Neural cell (in vitro differentiated cells): ENCODE results near the gene NFAT5. TPM values are rescaled to one million over a fixed set of nuclear protein-coding genes. Genes with fewer than 3 reads are reported as not detected.

ENCODE experiments used
- H2AFZ ChIP-seq: fragments of 200-600, 300-800 bp; sonication (generic), shearing (Covaris generic); 2 replicates; pipeline ENCODE4 v1.6.0; 2014; ENCODE audit warnings: low read depth, mild to moderate bottlenecking, antibody characterized with exemption, low read length, moderate library complexity
- H3F3A ChIP-seq: fragments of 200-600 bp; shearing (Covaris generic); 2 replicates; pipeline ENCODE4 v1.6.1; 2016; ENCODE audit warnings: mild to moderate bottlenecking, moderate library complexity, mixed read lengths, antibody characterized with exemption, low read length; ENCODE audit not compliant: insufficient read depth, poor library complexity, severe bottlenecking
- H3K27ac ChIP-seq: fragments of 200-600, 300-800 bp; sonication (generic), shearing (Covaris generic); 2 replicates; pipeline ENCODE4 v1.5.1; 2014; ENCODE audit warnings: mild to moderate bottlenecking, low read length, moderate library complexity
- H3K27me3 ChIP-seq: fragments of 300-800, 200-600 bp; sonication (generic), shearing (Covaris generic); 2 replicates; pipeline ENCODE4 v1.6.0; 2014; ENCODE audit warnings: mild to moderate bottlenecking, low read depth, low read length, moderate library complexity; ENCODE audit not compliant: insufficient read depth
- H3K36me3 ChIP-seq: fragments of 300-800, 200-600 bp; sonication (generic), shearing (Covaris generic); 2 replicates; pipeline ENCODE4 v1.5.1; 2014; ENCODE audit warnings: mild to moderate bottlenecking, antibody characterized with exemption, low read length, moderate library complexity; ENCODE audit not compliant: insufficient read depth
- H3K4me2 ChIP-seq: fragments of 300-800, 200-600 bp; sonication (generic), shearing (Covaris generic); 2 replicates; pipeline ENCODE4 v1.6.0; 2014; ENCODE audit warnings: mild to moderate bottlenecking, low read length
- H3K4me3 ChIP-seq: fragments of 300-800, 200-600 bp; sonication (generic), shearing (Covaris generic); 2 replicates; pipeline ENCODE4 v1.5.1; 2014; ENCODE audit warnings: mild to moderate bottlenecking, low read length, moderate library complexity
- H3K79me2 ChIP-seq: fragments of 200-600 bp; shearing (Covaris generic); replicated peaks from 2 replicates; pipeline ENCODE4 v1.6.0; 2014; ENCODE audit warnings: mild to moderate bottlenecking, low read length, moderate library complexity; ENCODE audit not compliant: insufficient read depth
- H3K9ac ChIP-seq: fragments of 300-800, 200-600 bp; sonication (generic), shearing (Covaris generic); 2 replicates; pipeline ENCODE4 v1.6.1; 2016; ENCODE audit warnings: mild to moderate bottlenecking, low read length, mixed read lengths
- H3K9me2 ChIP-seq: fragments of 200-600 bp; shearing (Covaris generic); 2 replicates; pipeline ENCODE4 v1.6.1; 2016; ENCODE audit warnings: mild to moderate bottlenecking, low read length, mixed read lengths; ENCODE audit not compliant: insufficient read depth
- H3K9me3 ChIP-seq: fragments of 200-600, 300-800 bp; sonication (generic), shearing (Covaris generic); 2 replicates; pipeline ENCODE4 v1.6.1; 2016; ENCODE audit warnings: mild to moderate bottlenecking, mixed run types, low read length, moderate library complexity, mixed read lengths
- H4K20me1 ChIP-seq: fragments of 200-600 bp; shearing (Covaris generic); 2 replicates; pipeline ENCODE4 v1.6.1; 2016; ENCODE audit warnings: mild to moderate bottlenecking, mixed run types; ENCODE audit not compliant: insufficient read depth
- EP300 ChIP-seq: fragments of 450-650 bp; conservative IDR thresholded peaks from 2 replicates; pipeline ENCODE4 v1.6.1; 2014; ENCODE audit warnings: antibody characterized with exemption, mild to moderate bottlenecking, moderate library complexity; ENCODE audit not compliant: poor library complexity, severe bottlenecking
- EZH2 ChIP-seq: fragments of 200-600, 300-800 bp; shearing (Covaris generic), sonication (generic); IDR thresholded peaks from 2 replicates; pipeline ENCODE4 v1.6.1; 2014; ENCODE audit warnings: antibody characterized with exemption, low read length, borderline replicate concordance, mild to moderate bottlenecking; ENCODE audit not compliant: insufficient read depth, poor library complexity, severe bottlenecking
- MXI1 ChIP-seq: fragments of 450-650 bp; conservative IDR thresholded peaks from 2 replicates; pipeline ENCODE4 v1.6.1; 2014; ENCODE audit warnings: antibody characterized with exemption, mild to moderate bottlenecking; ENCODE audit not compliant: poor library complexity, severe bottlenecking
- POLR2AphosphoS5 ChIP-seq: IDR thresholded peaks from 2 replicates; pipeline ENCODE4 v1.6.1; 2012
- RAD21 ChIP-seq: fragments of 450-650 bp; conservative IDR thresholded peaks from 2 replicates; pipeline ENCODE4 v1.6.1; 2014; ENCODE audit warnings: antibody characterized with exemption, mild to moderate bottlenecking, moderate library complexity
- SMC3 ChIP-seq: fragments of 450-650 bp; conservative IDR thresholded peaks from 2 replicates; pipeline ENCODE4 v1.6.1; 2014; ENCODE audit warnings: antibody characterized with exemption, mild to moderate bottlenecking, moderate library complexity; ENCODE audit not compliant: poor library complexity
- TAF1 ChIP-seq: IDR thresholded peaks from 2 replicates; pipeline ENCODE4 v1.6.1; 2012; ENCODE audit warnings: low read depth
- polyA plus RNA-seq: library from polyadenylated mRNA; depleted of rRNA; stranded (reverse); fragments of >200 nt; gene quantifications from 2 replicates; pipeline ENCODE4 v1.2.3, GENCODE V29; 2014
- TF ChIP-seq, protein P1 (sequence below): IDR thresholded peaks from 2 replicates; pipeline ENCODE4 v1.6.1; 2012; ENCODE audit warnings: borderline replicate concordance
- TF ChIP-seq, protein P2 (sequence below): fragments of 450-650 bp; IDR thresholded peaks from 2 replicates; pipeline ENCODE4 v1.5.1; 2014; ENCODE audit warnings: antibody characterized with exemption, mild to moderate bottlenecking, moderate library complexity; ENCODE audit not compliant: poor library complexity, severe bottlenecking

NFAT5 gene
- polyA plus RNA-seq, 1 donor from 2014 or later: 9.2 TPM

DNA sequence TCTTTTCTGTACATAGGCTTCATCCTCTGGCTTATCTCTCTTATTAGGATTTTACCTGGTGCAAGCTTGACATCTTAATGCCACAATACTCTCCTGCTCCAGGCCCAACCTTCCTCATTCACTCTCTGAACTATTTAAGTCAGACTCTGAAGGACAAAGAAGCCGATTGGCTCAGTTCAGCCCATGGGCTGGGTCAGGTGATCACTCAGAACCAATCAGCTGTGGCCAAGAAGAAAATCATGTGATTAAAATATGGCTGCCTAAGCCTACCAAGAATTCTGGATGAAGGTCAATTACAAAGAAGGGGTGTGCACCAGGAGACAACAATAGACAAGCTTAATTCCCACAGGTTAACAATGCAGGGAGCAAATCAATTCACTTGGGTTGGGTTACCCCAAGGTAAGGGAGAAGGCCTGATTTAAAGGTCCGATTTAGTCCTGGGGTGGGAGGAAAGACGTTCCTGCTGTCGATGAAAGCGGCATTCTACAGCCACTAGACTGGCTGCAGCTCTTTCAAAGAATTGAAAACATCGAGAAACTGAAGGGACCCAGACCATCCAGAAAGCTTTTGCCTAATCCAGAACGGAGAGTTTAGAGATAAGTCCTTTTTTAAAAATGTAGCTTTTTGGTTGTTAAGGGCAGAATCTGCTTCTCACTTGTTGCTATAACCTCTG is 42.9 kb upstream of the NFAT5 start:
- no peak overlapping the region for H3K4me3 ChIP-seq
- peak overlapping the region; percentile 11 for H2AFZ ChIP-seq
- H3K9me3 ChIP-seq: no peaks in the 10 kb centered on the region

DNA sequence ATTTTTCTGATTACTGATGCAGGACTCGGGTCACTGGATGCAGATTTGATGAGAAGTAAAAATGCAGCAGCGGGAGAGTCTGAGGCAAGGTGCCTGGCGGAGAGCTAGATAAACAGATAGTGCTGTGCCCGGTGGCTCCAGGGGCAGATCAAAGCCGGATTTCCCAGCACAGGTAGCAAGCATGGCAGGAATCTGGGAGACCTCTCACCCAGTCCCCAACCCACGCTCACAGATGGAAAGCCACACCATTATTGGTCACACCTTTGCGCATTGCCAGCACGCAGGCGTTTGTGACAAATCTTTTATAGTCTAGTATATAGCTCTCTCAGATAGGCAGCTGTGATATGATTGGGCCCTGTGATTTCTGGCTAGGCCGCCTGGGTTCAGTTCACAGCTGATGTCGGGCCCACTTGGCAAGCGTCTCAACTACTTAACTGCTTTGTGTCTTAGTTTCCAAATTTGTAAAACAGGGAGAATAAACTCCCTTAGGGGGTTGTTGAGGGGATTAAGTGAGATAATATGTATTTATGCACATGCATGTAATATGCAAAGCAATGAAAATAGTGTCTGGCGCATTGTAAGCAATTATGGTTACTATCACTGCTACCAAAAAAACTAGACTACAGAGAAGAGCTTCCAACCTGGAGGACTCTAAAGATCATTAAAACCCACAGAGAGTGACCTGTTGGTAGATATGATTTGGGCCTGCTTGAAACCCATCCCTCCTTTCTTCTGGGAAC is 42.0 kb upstream of the NFAT5 start:
- no peaks in the 10 kb centered on the region for H3F3A ChIP-seq
- H3K36me3 ChIP-seq: no peaks in the 10 kb centered on the region
- H2AFZ ChIP-seq: no peak overlapping the region
- H3K27ac ChIP-seq: no peak overlapping the region
- no peaks in the 10 kb centered on the region for H3K9me2 ChIP-seq
- no peak overlapping the region for H3K4me2 ChIP-seq
- TF ChIP-seq MXI1 (no peak), RAD21 (no peak)
- no peak overlapping the region for H3K9ac ChIP-seq
- no peaks in the 10 kb centered on the region for H3K79me2 ChIP-seq
- H3K4me3 ChIP-seq: no peak overlapping the region
- H4K20me1 ChIP-seq: no peaks in the 10 kb centered on the region
- H3K9me3 ChIP-seq: no peaks in the 10 kb centered on the region
- no peaks in the 10 kb centered on the region for H3K27me3 ChIP-seq

More for the DNA sequence above, 42.9 kb upstream of the NFAT5 start:
- TF ChIP-seq EP300 (no peak), POLR2AphosphoS5 (no peak), RAD21 (no peak), TAF1 (no peak), SMC3 (no peak), EZH2 (no peak), MXI1 (no peak)
- TF ChIP-seq, protein P1, sequence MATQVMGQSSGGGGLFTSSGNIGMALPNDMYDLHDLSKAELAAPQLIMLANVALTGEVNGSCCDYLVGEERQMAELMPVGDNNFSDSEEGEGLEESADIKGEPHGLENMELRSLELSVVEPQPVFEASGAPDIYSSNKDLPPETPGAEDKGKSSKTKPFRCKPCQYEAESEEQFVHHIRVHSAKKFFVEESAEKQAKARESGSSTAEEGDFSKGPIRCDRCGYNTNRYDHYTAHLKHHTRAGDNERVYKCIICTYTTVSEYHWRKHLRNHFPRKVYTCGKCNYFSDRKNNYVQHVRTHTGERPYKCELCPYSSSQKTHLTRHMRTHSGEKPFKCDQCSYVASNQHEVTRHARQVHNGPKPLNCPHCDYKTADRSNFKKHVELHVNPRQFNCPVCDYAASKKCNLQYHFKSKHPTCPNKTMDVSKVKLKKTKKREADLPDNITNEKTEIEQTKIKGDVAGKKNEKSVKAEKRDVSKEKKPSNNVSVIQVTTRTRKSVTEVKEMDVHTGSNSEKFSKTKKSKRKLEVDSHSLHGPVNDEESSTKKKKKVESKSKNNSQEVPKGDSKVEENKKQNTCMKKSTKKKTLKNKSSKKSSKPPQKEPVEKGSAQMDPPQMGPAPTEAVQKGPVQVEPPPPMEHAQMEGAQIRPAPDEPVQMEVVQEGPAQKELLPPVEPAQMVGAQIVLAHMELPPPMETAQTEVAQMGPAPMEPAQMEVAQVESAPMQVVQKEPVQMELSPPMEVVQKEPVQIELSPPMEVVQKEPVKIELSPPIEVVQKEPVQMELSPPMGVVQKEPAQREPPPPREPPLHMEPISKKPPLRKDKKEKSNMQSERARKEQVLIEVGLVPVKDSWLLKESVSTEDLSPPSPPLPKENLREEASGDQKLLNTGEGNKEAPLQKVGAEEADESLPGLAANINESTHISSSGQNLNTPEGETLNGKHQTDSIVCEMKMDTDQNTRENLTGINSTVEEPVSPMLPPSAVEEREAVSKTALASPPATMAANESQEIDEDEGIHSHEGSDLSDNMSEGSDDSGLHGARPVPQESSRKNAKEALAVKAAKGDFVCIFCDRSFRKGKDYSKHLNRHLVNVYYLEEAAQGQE: no peak
- TF ChIP-seq, protein P2, sequence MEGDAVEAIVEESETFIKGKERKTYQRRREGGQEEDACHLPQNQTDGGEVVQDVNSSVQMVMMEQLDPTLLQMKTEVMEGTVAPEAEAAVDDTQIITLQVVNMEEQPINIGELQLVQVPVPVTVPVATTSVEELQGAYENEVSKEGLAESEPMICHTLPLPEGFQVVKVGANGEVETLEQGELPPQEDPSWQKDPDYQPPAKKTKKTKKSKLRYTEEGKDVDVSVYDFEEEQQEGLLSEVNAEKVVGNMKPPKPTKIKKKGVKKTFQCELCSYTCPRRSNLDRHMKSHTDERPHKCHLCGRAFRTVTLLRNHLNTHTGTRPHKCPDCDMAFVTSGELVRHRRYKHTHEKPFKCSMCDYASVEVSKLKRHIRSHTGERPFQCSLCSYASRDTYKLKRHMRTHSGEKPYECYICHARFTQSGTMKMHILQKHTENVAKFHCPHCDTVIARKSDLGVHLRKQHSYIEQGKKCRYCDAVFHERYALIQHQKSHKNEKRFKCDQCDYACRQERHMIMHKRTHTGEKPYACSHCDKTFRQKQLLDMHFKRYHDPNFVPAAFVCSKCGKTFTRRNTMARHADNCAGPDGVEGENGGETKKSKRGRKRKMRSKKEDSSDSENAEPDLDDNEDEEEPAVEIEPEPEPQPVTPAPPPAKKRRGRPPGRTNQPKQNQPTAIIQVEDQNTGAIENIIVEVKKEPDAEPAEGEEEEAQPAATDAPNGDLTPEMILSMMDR: no peak
- H3K4me2 ChIP-seq: no peak overlapping the region
- no peaks in the 10 kb centered on the region for H3K9me2 ChIP-seq
- no peaks in the 10 kb centered on the region for H3F3A ChIP-seq
- no peaks in the 10 kb centered on the region for H3K27me3 ChIP-seq
- H3K9ac ChIP-seq: no peak overlapping the region
- peak overlapping the region; percentile 46 for H3K27ac ChIP-seq
- H4K20me1 ChIP-seq: no peaks in the 10 kb centered on the region
- no peaks in the 10 kb centered on the region for H3K79me2 ChIP-seq
- H3K36me3 ChIP-seq: no peaks in the 10 kb centered on the region
